OCI-LY7 (cell line): ENCODE data around the gene KLF11.

ENCODE experiments used
- CTCF ChIP-seq: fragments of 200-600 bp; sonication (generic); conservative IDR thresholded peaks from 2 replicates; pipeline ENCODE4 v1.5.1; 2014; ENCODE audit warnings: mild to moderate bottlenecking, antibody characterized with exemption, low read length, moderate library complexity, mixed read lengths
- EZH2phosphoT487 ChIP-seq: fragments of 200-600 bp; sonication (generic); IDR thresholded peaks from 2 replicates; pipeline ENCODE4 v1.6.1; 2018; ENCODE audit warnings: low read depth, borderline replicate concordance, mild to moderate bottlenecking, mixed run types, antibody characterized with exemption, low read length, moderate library complexity, mixed read lengths

GRCh38 chr2:10067330-10067729 lies 24.0 kb downstream of the KLF11 start:
- no peak for TF ChIP-seq CTCF
- TF ChIP-seq EZH2phosphoT487: no peak
